GOT3 (cell line): ENCODE data around the gene KRT28.
"Not testable (repeated sequence)": the region's sequence is repeated elsewhere in the genome, so short reads cannot be mapped to it uniquely, and the experiment has no call there.

Experiments
- DNase-seq: peaks from one replicate; lab custom pipeline; 2025; ENCODE audit warnings: mixed read lengths; lab: John Stamatoyannopoulos, UW

Gene KRT28

DNA sequence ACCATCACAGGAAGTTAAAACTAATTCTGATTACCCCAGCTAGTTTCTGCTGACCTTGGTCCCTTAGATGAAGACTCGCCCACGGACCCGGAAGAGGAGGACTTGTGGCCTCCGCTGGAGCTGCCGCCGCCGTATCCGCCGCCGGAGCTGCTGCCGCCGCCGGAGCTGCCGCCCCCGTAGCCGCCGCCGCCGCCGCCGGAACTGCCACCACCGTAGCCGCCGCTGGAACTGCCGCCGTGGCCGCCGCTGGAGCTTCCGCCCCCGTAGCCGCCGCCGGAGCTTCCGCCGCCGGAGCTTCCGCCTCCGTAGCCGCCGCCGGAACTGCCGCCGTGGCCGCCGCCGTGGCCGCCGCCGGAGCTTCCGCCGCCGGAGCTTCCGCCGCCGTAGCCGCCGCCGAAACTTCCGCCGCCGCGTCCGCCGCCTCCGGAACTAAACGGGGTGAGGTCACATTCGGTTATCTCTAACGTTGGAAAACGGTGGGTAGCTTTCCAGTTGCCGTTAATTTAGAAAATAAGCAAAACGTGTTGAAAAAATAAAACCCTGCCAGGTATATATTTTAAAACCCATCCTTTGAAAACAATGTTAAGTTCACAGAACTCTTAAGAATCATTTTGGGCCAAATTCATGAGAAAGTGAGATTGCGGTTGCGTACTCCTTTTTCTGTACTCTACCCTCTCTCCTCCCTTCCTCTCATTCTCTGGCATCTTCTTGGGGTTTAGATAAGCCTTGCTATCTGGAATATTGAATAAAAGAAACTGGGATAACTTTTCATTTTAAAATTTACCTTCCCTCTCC, 19.2 kb upstream of the KRT28 start:
- peak; percentile 75 for DNase-seq

DNA sequence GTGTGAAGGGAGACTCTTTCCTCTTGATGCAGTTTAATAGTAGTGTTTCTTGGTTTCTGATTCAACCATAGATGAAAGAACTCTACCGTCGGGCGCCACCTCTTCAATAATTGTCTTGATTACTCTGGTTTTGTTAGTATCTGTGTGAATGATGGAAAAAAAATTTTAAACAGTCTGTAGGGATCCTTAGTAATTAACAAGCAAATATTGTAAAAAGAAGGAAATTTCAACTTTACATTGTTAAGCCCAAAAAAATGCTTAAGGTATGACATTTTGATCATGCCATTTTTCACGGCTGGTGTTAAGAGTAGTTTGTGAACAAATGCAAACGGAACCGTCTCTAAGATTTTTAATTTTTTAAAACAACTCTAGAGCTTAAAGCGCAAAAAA, 18.6 kb upstream of the KRT28 start:
- DNase-seq, result no peak

DNA sequence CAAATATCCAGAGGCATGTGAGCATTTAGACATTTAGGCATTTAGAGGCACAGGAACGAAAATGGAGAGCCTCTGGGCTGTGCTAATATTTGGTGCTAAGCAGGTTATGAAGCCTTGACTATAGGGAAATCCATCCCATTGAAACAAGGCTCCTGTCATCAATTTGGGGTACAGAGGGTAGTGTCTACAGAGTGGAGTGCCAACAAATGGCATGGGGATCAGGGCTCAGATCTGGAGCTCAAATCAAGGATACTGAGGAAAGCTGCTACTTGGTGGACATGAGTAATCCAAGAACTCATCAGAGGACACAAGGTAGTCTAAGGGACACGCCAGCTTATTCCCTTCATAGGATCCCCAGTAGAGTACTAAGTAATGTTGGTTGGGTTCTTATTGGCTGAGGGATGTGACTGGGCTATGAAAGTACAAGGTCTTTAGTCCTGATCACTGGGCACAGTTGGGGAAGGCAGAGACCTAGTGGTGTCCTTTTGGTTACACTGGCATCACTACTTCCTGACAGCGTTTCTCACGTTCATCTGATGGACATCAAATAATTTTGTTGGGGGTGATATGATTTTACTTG, 17.4 kb upstream of the KRT28 start:
- DNase-seq, result no peak

DNA sequence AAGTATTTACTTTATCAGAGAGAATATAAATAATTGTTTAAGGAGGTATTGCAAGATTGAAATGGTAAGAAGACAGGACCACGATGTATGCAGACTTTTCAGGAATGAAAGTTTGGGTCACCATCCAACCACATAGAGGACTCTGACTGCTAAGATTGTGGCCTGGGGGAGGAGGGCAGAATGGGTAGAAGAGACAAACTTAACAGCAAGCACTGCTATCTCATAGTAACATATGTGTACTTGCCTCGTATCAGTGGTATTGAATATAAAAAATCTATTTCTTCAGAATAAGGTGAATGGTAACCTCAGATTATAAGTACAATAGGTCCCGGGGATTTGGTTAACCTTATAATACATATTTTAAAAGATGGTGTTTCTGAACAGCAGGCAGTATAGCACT, 16.8 kb upstream of the KRT28 start:
- DNase-seq, result no peak

DNA sequence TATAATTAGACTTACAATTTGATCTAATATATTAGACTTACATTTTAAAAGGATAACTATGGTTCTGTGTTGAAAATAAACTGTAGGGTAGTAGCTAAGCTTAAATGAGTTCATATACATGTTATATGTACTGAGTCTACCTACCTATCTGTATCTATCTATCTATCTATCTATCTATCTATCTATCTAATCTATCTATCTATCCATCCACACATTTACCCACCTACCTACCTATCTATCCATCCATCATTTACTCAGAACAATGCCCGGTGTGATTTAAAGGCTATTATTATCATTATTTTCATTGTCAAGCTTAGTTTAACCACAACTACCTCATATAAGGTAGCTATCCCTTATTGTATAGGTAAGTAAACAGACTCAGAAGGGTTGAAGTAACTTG, 15.6 kb upstream of the KRT28 start:
- DNase-seq, result no peak

DNA sequence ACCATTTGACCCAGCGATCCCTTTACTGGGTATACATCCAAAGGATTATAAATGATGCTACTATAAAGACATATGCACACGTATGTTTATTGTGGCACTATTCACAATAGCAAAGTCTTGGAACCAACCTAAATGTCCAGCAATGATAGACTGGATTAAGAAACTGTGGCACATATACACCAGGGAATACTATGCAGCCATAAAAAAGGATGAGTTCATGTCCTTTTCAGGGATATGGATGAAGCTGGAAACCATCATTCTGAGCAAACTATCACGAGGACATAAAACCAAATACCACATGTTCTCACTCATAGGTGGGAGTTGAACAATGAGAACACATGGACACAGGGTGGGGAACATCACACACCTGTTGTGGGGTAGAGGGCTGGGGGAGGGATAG, 14.9 kb upstream of the KRT28 start:
- DNase-seq, result not testable (repeated sequence)

DNA sequence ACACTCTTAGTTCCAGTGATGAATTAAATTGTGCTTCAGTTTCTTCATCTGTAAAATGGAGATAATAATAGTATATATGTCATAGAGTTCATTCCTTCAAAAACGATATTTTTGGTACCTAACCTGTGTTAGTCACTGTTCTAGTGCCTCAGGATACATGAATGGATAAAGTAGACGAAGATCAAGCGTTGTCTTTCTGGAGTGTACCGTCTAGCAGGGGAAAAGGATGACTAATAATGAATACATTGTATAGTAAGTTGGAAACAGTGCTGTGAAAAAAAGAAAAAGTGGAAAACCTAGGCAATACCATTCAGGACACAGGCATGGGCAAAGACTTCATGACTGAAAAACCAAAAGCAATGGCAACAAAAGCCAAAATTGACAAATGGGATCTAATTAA, 14.0 kb upstream of the KRT28 start:
- DNase-seq, result no peak

DNA sequence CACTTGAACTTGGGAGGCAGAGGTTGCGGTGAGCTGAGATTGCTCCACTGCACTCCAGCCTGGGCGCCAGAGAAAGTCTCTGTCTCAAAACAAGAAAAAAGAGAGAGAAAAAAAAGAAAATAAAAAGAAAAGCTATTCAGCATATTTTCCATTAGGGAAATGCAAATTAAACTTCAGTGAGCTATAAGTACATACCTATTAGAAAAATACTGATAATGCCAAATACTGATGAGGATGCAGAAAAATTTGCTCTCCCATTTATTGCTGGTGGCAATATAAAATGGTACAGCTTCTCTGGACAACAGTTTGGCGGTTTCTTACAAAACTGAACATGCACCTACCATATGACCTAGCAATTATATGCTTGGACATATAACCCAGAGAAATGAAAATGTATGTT, 12.9 kb upstream of the KRT28 start:
- no peak for DNase-seq

DNA sequence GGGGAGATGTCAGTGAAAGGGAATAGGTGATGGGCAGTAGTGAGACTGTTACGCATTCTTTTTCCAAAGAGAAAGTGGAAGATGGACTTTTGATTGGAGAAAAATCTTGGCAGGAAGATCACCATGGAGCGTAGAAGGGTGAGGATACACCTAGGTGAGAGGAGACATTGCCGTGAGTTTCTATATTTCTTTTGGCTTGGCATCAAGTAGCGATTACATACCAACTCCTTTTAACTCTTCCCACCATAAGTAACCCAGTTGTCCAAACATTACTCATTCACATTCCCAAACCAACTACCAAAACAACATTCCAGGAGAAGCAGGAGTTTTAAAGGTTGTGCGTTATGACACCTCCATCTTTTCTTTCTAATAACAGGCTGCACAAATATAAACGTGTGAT, 10.7 kb upstream of the KRT28 start:
- DNase-seq, result no peak

DNA sequence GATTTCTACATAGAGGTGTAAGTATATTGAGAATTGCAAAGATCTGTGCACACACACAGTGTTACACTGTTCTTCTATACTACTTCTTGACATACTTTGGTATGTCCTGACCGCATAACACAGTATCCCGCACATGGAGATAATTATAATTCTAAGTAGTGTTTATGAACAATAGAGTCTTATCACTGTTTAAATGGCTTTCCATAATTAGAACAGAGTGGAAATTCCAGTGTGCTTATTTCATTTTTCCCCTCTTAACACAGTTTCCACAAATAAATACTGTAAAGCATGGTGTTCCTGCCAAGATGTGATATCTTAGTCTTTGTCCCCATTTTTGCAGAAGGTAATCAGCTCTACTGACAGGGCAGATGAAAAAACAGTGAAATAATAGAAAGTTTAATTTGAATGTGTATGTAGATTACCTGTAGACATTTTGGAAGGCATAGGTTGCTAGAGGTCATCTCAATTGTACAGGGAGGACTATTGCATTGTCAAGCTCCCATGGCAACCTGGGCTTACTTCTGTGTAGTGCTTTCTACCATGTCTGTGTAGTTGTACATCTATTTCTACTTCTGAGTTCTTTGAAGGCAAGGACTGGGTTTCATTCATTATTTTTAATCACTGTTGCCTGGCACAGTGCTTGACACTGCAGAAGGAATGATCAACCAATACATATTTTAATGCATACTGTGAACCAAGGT, 10.1 kb upstream of the KRT28 start:
- no peak for DNase-seq

DNA sequence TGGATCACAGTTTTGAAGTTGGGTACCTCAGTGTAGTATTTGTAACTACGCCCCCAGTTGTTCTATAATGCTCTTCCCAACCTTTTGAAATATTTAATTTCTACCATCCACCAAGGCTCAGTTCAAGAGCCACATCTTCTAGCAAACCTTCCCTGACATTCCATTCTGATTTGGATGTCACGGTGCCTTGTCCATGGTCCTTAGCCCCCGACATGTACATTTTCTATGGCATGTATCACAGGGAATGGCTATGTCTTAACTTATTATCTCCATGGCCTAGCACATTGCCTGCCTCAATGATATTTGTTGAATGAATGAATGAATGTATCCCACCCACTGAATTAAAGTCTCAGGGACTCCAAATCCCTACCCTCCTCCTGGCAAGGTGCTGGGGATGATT, 6.4 kb upstream of the KRT28 start:
- no peak for DNase-seq

DNA sequence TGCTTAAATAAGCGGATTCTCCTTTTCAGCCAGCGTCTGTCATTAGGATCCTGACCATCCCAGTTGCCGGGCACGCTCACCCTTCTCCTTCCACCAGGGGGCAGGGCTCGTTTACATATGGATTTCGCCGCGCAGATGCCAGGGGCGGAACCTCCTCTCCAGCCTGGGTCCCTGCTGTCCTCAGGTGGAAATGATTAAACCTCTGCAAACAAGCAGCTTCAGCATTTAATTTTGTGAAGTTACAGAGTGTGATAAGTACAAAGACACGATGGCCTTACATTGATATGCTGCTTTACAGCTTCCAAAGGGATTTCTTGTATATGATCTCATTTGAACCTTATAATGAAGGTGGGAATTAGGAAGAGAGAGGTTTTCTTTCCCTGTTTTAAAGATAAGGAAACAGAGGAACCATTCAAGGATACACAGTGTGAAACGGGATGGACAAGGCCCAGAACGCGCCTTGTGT, 3.9 kb upstream of the KRT28 start:
- peak; percentile 39 for DNase-seq

DNA sequence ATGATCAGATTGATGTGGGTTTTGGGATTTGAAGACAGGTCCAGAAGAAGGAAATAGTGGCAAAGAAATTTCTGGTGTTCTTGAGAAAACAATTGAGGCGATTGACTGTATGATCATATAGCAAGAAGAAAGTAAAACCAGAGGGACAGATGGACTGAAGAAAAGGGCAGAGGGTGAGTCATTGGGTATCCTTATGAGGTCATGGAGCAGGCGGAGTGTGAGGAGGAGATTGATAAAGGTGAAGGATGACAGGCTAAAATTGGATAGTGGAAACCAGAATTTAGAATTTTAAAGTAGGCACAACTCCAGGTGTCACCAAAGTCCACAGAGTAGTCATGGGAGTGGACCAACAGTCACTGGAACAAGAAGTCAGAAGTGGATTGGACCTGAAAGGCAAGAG, 1.4 kb upstream of the KRT28 start:
- DNase-seq, result no peak

DNA sequence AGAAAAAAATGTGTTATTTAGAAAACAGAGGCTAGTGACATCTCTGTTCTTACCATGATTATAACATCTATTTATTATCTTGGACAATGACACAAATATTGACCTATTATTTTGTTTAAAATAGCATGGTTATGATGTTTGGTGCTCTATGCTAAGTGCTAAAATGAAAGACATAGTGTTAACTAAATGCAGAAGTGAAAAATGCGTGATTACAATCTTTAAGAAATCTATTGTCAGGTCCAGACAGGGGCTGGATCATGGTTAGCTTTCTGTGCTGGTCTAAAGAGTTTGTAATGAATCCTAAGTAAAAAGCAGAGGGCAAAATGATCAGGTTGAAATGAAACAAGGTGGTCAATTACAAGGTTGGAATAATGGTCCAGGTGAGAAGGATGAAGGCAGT, 622 bp upstream of the KRT28 start:
- DNase-seq, result no peak

DNA sequence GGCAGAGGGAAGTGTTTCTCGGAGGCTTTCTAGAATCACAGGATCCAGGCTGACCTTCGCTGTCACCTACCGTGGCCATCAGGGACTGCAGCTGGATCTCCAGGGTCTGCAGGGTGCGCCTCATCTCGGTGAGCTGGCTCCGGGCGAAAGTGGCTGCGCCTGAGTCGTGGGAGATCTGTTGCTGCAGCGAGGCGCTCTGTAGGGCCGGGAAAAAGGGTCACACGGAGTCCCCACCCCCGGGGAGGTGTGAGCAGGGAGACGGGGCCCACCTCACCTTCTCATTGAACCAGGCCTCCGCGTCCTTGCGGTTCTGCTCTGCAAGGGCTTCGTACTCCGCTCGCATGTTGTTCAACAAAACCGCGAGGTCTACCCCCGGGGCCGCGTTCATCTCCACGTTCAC, 2.9 kb downstream of the KRT28 start:
- DNase-seq, result no peak

DNA sequence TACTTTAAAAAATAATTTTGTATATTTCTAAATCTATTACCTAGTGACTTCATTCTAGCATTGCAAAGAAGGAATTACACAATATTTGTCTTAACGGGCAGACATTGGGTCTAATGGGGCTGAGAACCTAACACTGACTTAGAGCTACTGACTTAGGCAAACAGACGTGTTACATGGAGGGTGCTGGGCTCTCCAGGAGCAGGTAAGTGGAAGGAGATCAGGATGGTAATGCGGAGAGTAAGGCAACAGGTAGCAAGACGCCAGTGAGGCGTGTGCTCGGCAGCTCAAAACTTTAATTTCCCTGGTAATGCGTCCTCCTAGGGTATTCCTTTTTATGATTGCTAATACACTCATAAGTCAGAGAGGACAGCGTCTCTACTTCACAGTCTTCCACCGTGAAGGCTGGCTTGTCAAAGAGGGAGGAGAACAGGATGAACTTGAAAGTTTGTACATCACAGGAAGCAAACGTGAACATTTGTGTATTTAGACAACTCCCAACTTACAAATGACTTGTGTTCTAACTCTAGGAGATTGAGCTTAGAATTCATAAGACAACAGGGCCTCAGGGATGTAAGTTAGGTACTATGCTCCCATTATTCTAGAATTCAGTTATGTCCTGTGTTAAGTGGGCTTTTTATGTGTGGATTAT, 4.6 kb downstream of the KRT28 start:
- no peak for DNase-seq

DNA sequence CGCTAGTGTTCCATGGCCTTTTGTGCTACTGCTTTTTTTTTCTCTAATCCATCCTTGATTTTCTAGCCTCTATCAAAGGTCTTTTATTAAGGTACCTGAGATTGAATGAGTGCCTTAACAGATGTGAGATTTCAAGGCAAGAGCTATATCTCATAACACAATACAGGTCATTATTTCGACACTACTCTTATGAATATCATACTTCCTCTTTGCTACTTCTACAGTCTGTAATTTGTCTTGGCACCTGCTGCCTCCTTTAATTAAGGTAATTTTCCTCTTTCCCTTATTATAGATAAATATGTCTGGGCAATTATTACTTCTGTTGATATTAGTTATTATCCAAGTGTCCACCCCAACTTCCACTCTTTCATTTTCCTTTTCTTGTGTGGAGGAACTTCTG, 5.3 kb downstream of the KRT28 start:
- DNase-seq, result no peak

DNA sequence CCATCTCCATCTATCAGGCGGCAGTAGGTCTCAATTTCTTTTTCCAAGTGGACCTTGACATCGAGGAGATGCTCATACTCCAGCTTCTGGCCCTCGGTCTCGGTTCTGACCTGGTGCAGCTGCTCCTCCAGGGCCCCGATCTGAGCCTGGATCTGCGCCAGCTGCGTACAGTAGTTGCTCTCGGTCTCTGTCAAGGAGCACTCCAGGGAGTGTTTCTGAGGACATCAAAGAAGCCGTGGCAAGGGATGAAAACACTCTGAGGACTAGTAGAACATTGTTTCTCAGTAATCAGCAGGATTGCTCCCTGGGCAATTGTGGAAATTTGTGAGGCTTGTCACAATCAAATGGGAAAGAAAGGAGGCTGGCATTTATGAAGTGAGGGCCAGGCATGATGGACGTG, 5.9 kb downstream of the KRT28 start:
- no peak for DNase-seq

DNA sequence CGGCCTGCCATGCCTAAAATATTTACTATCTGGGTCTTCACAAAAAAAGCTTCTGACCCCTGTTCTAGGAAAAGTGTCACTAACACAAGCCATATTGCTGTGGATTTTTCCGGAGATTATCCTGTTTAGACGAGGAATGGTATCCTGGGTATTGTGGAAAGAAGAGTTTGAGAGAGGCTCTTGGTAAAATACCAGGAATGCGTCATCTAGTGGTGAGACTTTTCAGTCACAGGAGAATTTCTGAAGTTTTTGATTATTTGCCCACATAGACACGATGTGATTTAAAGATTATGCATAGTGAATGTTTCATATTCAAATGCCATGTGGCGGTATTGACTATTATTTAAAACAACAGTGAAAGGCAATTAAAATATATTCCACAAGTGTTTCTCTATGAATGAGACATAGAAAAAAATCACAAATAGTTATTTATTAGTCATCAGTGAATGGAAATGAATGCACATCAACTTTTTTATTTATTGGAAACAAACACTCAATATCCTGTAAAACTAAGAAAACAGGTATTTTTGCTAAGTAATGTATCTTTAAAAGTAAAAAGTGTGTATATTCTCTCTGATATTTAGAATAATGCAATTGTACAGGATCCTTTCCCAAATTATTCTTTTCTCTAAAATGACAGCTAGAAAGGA, 7.8 kb downstream of the KRT28 start:
- no peak for DNase-seq

DNA sequence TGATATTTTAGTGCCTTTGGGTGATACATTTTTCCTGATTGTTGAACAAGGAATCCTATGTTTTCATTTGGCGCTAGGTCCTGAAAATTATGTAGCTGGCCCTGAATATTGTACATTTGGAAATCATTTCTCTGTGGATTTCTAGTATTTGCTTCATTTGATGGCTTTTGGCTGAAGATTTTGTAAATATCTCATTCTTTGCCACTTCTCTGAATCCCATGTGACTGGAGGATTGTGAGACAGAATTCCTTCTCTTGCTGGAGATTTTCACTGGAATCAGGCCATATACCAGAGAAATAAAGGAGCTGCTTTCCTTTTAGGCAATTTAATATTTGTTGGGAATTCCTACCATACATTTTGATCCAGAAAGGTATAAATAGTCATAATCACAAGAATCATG, 8.6 kb downstream of the KRT28 start:
- no peak for DNase-seq

DNA sequence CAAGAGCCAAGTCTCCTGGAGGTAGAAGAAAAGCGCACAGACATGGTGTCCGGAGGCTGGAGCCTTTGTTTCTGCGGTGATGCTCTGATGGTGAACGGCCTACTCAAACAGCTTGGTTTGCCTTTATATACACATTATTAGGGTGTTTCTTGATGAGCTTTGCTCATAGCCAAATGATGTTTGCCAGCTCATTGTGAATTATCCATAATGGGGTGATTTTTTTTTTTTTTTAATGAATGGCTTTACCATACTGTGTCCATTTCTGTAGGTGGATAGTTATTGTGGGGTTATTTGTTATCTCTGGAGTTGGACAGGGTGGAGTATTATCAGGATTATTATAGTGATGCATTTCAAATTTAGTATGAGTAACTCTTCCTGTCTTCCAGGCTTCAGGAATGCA, 17.3 kb downstream of the KRT28 start, which contains the start of gene KRT27:
TSS of gene KRT27 (minus strand) at position 101 of the 400 bp plus-strand sequence. CDS start at position 44, 57 bp downstream.
- no peak for DNase-seq
